Right cardiac atrium (tissue), 5 donors: ENCODE measurements around the gene PTPRN2. TPM values are rescaled to one million over a fixed set of nuclear protein-coding genes. Genes with fewer than 3 reads are reported as not detected.
A peak's percentile ranks its signal among the peaks of the same experiment; 100 is the strongest.
"Not testable (repeated sequence)": the region's sequence is repeated elsewhere in the genome, so short reads cannot be mapped to it uniquely, and the experiment has no call there.

Experiments
- ATAC-seq, 2 donors: fragments of 200-7000 bp; cut with Tn5 transposase; one replicate each; pipeline versions ENCODE4 v1.8.0 to v1.9.1; 2020; ENCODE audit warnings: moderate library complexity in 2 of 2, mild to moderate bottlenecking in 1 of 2
- DNase-seq, 3 donors: peaks; one replicate each; pipeline ENCODE4 v3.0.0-alpha.2; 2020
- H3K27ac ChIP-seq: one replicate; pipeline ENCODE4 v1.5.1; 2013; ENCODE audit warnings: mild to moderate bottlenecking, low read length, control low read depth, moderate library complexity
- H3K27me3 ChIP-seq: one replicate; pipeline ENCODE4 v1.6.1; 2013; ENCODE audit not compliant: control insufficient read depth, insufficient read depth
- H3K4me1 ChIP-seq: one replicate; pipeline ENCODE4 v1.6.1; 2013; ENCODE audit warnings: low read length; ENCODE audit not compliant: control insufficient read depth, insufficient read depth
- H3K4me3 ChIP-seq: one replicate; pipeline ENCODE4 v1.5.1; 2013; ENCODE audit warnings: low read length, control low read depth
- H3K9me3 ChIP-seq: one replicate; pipeline ENCODE4 v1.6.1; 2013; ENCODE audit warnings: low read length; ENCODE audit not compliant: control insufficient read depth
- WGBS: extraction: QIAGEN DNeasy Blood & Tissue Kit; methylation state at CpG from one replicate; pipeline ENCODE4 v1.1.7; 2013; 5-methylcytosine and 5-hydroxymethylcytosine counted together
- intact Hi-C, 4 donors: fragments of 100-400 bp; cut with DNase I; formaldehyde crosslinking; loops; one replicate each; pipeline versions ENCODE4 v1.11.0 to v1.14.0; 2022 to 2023
- polyA plus RNA-seq: library from polyadenylated mRNA; stranded (reverse); fragments of 200-250 nt; gene quantifications from one replicate; pipeline ENCODE4 v1.2.3, GENCODE V29; 2013
- total RNA-seq, 4 donors: library from RNA; stranded (reverse); fragmentation: NEBNext Ultra II Directional; extraction: Animal tissue kit (Norgen Biotek cat#: 25700); gene quantifications; one replicate each; pipeline ENCODE4 v1.2.1, GENCODE V29; 2021
- donor health status: healthy with polysubstance abuse.
- donor health status: DM: no; HTN: yes; CAD: no.
- donor health status: DM: no; HTN: no; CAD: no.
- donor health status: DM: no; HTN: yes; CAD: no; lungs with severe emphysema.
- donor health status: DM: yes; HTN: yes; CAD: no.

Gene PTPRN2
- total and polyA plus RNA-seq, 5 donors = 1.5 to 3.9 (median 1.9) TPM

DNA sequence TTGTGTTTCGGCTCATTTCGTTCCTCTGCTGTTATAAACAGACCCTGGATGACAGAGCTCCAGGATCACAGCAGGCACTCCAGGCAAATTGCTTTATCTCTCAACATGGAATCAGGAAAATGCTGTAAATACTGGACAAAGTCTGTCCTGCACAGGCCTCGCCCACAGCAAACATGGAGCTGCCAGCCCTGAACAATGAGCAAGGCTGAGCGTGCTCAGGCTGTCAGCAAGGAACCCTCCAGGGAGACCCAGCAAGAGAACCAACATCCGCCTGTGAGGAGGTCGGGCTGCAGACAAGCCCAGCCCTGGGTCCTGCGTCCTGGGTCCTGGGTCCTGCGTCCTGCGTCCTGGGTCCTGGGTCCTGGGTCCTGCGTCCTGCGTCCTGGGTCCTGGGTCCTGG, 180.8 kb downstream of the PTPRN2 start:
- intact Hi-C loops = no loop called here
- H3K4me1 ChIP-seq = no peaks in the 10 kb centered on the region
- H3K9me3 ChIP-seq = no peaks in the 10 kb centered on the region
- 58% methylated on average over 11 of the region's 11 CpGs for WGBS
- ATAC-seq (peak; percentile 59 to 76), DNase-seq (peak in 1 of 3 donors; percentile 69)
- no peak overlapping the region for H3K27ac ChIP-seq
- no peak overlapping the region for H3K4me3 ChIP-seq
- H3K27me3 ChIP-seq = no peaks in the 10 kb centered on the region

GRCh38 chr7:158406364-158406763, 181.3 kb downstream of the PTPRN2 start:
- ATAC-seq (no peak), DNase-seq (no peak)
- H3K4me3 ChIP-seq = no peak overlapping the region
- H3K27me3 ChIP-seq = no peaks in the 10 kb centered on the region
- no peaks in the 10 kb centered on the region for H3K9me3 ChIP-seq
- H3K27ac ChIP-seq = no peak overlapping the region
- intact Hi-C loops = no loop called here
- no peaks in the 10 kb centered on the region for H3K4me1 ChIP-seq
- 81% methylated on average over 10 of the region's 10 CpGs for WGBS

- WGBS = 94% methylated on average over 30 of the region's 30 CpGs
- intact Hi-C loops, H3K27me3 ChIP-seq, H3K9me3 ChIP-seq, DNase-seq, H3K4me3 ChIP-seq, H3K4me1 ChIP-seq, ATAC-seq, H3K27ac ChIP-seq: not testable (repeated sequence)
Observed at GRCh38 chr7:158405771-158406170, 181.9 kb downstream of the PTPRN2 start.

DNA sequence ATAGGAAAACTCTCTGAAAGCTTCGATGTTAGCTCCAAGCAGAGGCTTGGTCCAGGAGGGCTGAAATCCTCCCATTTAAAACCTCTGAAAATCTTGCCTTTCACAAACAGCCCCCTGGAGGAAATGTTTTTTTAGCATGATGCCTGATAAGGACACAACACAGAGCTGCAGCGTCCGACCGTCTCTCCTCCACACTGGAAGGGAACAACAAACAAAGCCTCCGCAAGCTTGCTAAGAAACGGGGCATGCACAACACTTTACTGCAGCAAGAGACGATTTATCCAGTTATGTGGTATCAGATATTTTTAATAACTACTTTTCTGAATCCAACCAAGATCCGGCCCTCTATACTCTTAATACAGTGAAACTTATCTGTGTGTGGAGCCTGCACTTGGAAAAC, 182.3 kb downstream of the PTPRN2 start:
- H3K4me3 ChIP-seq = no peak overlapping the region
- no peaks in the 10 kb centered on the region for H3K4me1 ChIP-seq
- 38% methylated on average over 8 of the region's 8 CpGs for WGBS
- no peak for DNase-seq
- intact Hi-C loops = no loop called here
- no peaks in the 10 kb centered on the region for H3K27me3 ChIP-seq
- no peak for ATAC-seq
- no peak overlapping the region for H3K27ac ChIP-seq
- no peaks in the 10 kb centered on the region for H3K9me3 ChIP-seq

DNA sequence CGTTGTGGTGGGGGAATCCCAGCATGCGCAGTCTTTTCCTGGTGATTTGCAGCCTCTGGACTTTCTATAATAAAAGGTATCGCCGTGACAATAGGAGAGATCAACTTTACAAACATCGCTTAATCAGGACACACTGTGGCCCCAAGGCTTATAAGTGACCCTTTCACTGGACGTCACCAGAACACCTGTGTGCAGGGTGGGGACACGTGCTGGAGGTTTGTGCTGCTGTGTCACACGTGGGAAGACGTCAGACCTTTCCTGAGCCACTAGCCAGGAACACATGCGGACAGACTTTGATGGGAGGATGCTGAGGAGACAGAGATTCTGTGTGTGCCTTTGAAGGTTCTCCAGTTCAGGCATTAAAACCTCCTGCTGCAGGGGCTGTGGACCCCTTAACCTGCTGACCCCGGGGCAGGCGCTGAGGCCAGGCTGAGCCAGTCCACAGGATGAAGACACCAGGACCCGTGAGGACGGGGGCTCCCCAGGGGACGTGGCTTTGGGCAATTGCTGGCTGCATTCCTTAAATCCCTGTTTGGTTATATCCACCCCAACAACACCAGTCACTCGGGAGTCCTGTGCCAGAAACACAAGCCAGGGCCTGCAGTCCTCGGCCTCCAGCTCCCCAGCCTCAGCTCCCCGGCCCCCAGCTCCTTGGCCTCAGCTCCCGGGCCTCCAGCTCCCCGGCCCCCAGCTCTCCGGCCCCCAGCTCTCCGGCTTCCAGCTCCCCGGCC, 183.4 kb downstream of the PTPRN2 start:
- H3K4me3 ChIP-seq = no peak overlapping the region
- WGBS = 67% methylated on average over 23 of the region's 23 CpGs
- intact Hi-C loops = no loop called here
- ATAC-seq (no peak), DNase-seq (no peak)
- H3K4me1 ChIP-seq = no peaks in the 10 kb centered on the region
- no peak overlapping the region for H3K27ac ChIP-seq
- no peaks in the 10 kb centered on the region for H3K27me3 ChIP-seq
- no peaks in the 10 kb centered on the region for H3K9me3 ChIP-seq

GRCh38 chr7:158403013-158403821, 184.4 kb downstream of the PTPRN2 start:
- no peaks in the 10 kb centered on the region for H3K4me1 ChIP-seq
- ATAC-seq (no peak), DNase-seq (no peak)
- WGBS = 74% methylated on average over 21 of the region's 21 CpGs
- intact Hi-C loops = no loop called here
- H3K27me3 ChIP-seq = no peaks in the 10 kb centered on the region
- H3K9me3 ChIP-seq = no peaks in the 10 kb centered on the region
- H3K27ac ChIP-seq = no peak overlapping the region
- no peak overlapping the region for H3K4me3 ChIP-seq

GRCh38 chr7:158402471-158402870, 185.2 kb downstream of the PTPRN2 start:
- Histone ChIP-seq H3K4me1 (no peaks in the 10 kb centered on the region), H3K27ac (no peak overlapping the region), H3K27me3 (no peaks in the 10 kb centered on the region), H3K4me3 (no peak overlapping the region), H3K9me3 (no peaks in the 10 kb centered on the region)
- intact Hi-C loops = no loop called here
- WGBS = 64% methylated on average over 11 of the region's 11 CpGs
- no peak for DNase-seq
- ATAC-seq = peak in 1 of 2 donors; percentile 35

DNA sequence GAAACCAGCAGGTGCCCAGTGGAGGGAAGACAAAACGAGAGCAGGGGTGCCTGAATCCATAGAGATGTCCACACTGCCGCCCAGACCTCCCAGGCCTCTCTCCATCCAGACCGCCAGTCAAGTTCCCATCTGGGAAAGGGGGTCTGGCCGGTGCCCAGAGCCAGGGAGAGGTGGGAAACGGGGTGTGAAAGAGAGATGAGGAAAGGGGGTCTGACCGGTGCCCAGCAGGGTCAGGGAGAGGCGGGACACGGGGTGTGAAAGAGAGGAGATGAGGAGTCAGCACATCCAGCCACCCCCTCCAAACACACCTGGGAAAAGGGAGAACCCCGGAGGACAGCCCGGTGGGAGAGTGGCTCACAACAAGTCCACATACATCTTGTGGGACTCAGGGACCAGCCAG, 185.8 kb downstream of the PTPRN2 start:
- 69% methylated on average over 10 of the region's 10 CpGs for WGBS
- H3K27me3 ChIP-seq = no peaks in the 10 kb centered on the region
- H3K4me3 ChIP-seq = no peak overlapping the region
- no peak overlapping the region for H3K27ac ChIP-seq
- DNase-seq (no peak), ATAC-seq (no peak)
- H3K4me1 ChIP-seq = no peaks in the 10 kb centered on the region
- H3K9me3 ChIP-seq = no peaks in the 10 kb centered on the region
- intact Hi-C loops = no loop called here

DNA sequence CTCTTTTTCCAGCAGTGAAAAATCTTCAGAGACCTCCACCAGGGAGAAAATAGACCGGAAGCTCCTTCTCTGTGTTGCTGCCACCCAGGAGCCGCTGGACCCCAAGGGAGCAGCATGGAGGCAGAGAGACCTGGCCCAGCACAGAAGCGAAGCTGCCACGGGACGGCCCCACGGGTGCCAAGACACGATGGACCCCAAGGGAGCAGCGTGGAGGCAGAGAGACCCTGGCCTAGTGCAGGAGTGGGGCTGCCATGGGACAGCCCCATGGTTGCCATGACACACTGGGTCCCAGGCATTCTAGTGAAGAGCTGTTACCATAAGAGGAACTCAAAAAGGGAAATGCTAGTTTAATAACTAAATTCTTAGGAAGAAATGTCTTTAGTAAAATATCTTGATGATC, 186.3 kb downstream of the PTPRN2 start:
- intact Hi-C loops = no loop called here
- ATAC-seq = no peak
- Histone ChIP-seq H3K27ac (no peak overlapping the region), H3K27me3 (no peaks in the 10 kb centered on the region), H3K4me3 (no peak overlapping the region), H3K9me3 (no peaks in the 10 kb centered on the region), H3K4me1 (no peaks in the 10 kb centered on the region)
- no peak for DNase-seq
- 79% methylated on average over 8 of the region's 8 CpGs for WGBS

- DNase-seq (no peak), ATAC-seq (no peak)
- Histone ChIP-seq H3K9me3 (no peaks in the 10 kb centered on the region), H3K4me1 (no peaks in the 10 kb centered on the region), H3K4me3 (no peak overlapping the region), H3K27ac (no peak overlapping the region), H3K27me3 (no peaks in the 10 kb centered on the region)
- WGBS = 77% methylated on average over 24 of the region's 24 CpGs
- intact Hi-C loops = no loop called here
Observed at GRCh38 chr7:158400601-158401225, 186.9 kb downstream of the PTPRN2 start.

GRCh38 chr7:158399762-158400161, 187.9 kb downstream of the PTPRN2 start:
- Histone ChIP-seq H3K27ac (no peak overlapping the region), H3K4me3 (no peak overlapping the region), H3K4me1 (no peaks in the 10 kb centered on the region), H3K9me3 (no peaks in the 10 kb centered on the region), H3K27me3 (no peaks in the 10 kb centered on the region)
- ATAC-seq (no peak), DNase-seq (no peak)
- WGBS = 74% methylated on average over 9 of the region's 9 CpGs
- intact Hi-C loops = no loop called here
